Activated gamma-delta T cell (primary cell): Measurements from ENCODE around the gene ADCY3.
"Not testable (repeated sequence)": the region's sequence is repeated elsewhere in the genome, so short reads cannot be mapped to it uniquely, and the experiment has no call there.

ENCODE experiments used
- DNase-seq: peaks from one replicate; lab custom pipeline; 2025; lab: John Stamatoyannopoulos, UW

ADCY3 gene

DNA sequence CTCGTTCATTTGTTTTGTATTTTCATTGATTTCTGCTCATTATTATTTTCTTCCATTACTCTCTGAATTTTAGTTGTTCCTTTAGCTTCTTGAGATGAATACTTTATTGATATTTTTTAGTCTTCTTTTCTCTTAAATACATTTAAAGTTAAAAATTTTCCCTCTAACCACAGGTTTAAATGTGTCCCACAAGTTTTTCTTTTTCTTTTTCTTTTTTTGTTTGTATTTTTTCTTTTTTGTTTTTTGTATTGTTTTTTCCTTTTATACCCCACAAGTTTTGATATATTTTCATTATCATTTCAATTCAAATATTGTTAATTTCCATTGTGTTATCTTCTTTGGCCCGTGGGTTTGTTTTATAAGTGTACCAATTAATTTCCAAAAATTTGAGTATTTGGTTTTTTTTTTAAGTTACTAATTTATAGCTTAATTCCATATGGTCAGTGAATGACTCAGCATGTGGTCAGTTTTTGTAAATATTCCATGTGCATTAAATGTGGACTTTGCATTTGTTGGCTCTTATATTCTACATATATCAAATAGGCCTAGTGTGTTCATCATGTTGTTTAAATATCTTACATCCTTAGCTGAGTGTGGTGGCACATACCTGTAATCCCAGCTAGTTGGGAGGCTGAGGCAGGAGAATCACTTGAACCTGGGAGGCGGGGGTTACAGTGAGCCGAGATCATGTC is 110.6 kb downstream of the ADCY3 start:
- no peak for DNase-seq

DNA sequence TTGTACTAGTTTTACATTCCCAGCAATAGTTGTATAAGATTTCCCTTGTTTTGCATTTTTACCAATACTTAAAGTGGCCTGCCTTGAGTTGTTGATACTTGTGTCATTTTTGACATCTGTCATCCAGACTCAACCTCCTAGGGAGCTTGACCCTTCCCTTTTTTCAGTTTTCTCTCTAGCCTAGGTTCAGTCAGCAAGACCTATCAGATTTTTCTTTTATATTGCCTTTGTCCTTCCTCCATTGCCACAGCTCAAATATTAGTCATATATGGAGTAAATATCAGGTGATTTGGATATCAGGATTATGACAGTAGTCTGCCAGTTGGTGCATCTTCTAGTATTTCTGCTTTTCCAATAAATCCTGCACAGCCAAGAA is 113.4 kb downstream of the ADCY3 start:
- no peak for DNase-seq

DNA sequence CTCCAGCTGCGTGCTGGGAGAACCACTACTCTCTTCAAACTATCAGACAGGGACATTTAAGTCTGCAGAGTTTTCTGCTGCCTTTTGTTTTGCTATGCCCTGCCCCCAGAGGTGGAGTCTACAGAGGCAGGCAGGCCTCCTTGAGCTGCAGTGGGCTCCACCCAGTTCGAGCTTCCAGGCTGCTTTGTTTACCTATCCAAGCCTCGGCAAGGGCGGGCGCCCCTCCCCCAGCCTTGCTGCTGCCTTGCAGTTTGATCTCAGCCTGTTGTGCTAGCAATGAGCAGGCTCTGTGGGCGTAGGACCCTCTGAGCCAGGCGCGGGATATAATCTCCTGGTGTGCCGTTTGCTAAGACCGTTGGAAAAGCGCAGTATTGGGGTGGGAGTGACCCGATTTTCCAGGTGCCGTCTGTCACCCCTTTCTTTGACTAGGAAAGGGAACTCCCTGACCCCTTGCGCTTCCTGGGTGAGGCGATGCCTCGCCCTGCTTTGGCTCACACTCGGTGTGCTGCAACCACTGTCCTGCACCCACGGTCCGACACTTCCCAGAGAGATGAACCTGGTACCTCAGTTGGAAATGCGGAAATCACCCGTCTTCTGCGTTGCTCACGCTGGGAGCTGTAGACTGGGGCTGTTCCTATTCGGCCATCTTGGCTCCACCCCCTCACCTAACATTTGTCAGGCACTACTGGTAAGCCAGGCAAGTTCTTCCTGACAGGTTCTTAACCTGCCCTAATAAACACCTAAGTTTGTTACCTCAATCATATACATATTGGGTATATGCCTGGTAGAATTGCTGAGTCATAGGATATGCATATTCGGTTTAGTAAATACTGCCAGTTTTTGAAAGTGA is 114.0 kb downstream of the ADCY3 start:
- DNase-seq, result not testable (repeated sequence)

DNA sequence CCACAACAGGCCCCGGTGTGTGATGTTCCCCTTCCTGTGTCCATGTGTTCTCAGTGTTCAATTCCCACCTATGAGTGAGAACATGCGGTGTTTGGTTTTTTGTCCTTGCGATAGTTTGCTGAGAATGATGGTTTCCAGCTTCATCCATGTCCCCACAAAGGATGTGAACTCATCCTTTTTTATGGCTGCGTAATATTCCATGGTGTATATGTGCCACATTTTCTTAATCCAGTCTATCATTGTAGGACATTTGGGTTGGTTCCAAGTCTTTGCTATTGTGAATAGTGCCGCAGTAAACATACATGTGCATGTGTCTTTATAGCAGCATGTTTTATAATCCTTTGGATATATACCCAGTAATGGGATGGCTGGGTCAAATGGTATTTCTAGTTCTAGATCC is 119.5 kb downstream of the ADCY3 start:
- DNase-seq, result not testable (repeated sequence)

DNA sequence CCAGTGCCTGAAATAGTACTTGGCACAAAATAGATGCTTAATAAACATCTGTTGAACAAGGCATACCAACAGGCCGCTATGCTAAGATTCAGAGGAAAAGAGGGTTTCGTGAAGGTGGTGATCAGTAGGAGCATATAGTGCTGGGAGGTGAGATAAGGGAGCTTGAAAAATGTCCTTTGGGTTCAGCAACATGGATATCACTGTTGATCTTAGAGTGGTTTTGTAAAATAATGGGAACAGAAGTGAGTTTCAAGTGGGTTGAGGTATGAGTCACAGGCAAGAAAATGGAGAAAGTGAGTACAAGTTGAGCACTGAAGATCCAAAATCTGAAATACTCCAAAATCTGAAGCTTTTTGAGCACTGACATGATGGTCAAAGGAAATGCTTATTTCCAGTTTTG is 122.4 kb downstream of the ADCY3 start:
- DNase-seq, result no peak

DNA sequence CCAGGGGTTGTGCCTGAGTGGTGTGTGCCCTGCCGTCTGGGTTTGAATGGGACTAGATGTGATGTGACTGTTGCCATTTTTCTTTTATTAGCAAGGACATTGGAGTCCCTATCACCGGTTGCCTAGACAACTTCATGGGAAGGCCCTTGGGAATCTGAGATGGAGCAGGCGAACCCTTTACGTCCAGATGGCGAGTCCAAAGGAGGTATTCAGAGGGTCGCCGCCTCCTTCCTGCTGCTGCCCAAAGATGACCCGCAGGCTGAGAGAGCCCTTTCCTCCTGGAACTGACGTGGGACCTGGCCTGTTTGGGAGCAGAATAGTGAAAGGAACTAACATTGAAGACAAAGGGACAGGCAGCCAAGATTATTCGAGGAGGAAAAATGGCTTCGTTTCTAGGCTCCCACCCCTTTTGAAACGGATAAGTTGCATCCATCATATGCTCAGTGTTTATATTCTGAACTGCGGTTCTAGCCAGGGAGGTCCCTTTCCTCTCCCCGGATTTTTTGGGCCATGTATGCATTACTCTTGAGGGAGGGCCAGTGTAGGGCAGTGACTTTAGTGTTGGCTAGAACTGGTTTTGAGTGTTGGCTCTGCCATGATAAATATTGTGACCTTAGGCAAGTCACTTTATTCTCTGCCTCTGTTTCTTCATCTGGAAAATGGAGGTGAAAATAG is 126.1 kb downstream of the ADCY3 start:
- no peak for DNase-seq

DNA sequence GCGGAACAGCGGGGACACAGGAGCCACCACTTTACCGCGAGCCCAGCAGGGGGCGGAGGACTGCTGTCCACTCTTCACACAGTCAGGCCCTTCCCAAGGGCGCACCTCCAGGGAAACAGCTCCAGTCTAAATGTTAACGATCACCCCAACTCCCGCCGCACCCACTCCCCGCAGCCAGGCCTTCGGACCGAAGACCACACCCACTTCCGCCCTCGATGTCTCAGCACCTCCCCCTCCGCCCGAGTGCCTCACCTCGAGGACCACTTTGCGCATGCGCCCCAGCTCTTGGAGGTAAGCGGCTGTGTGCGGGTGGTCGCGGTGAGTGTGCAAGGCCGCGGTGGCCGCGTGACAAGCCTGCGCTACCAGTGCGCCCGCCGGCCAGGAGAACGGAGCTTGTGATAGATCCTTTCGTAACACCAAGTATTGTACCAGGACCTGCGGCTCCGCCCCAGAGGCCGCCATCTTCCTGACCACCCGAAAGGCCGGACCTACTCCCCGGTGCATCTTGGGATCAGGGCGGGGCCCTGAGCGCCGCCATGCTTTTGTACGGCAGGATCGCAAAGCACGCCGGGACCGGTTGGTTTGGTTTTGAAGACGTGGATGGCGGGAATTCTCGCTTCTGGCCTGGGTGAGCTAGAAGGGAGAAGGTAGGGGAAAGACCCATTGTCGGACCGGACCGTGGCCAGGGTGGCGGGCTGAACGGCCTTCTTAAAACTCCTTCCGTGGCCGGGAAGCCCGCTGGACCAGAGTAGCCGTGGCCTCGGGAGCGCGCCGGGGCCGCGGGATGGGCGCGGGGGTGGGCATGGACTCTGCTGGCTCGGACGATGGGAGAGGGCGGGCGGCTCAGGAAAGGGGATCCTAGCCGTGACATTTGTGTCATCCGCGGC is 126.9 kb downstream of the ADCY3 start, which contains the start of the genes CENPO and PTRHD1:
TSS of gene CENPO (plus strand) at position 552 of the 887 bp plus-strand sequence. CDS start 495 bp downstream, outside the sequence.
TSS of gene PTRHD1 (minus strand) at position 518 of the 887 bp plus-strand sequence. CDS start at position 504, 14 bp downstream.
- peak; percentile 78 for DNase-seq

DNA sequence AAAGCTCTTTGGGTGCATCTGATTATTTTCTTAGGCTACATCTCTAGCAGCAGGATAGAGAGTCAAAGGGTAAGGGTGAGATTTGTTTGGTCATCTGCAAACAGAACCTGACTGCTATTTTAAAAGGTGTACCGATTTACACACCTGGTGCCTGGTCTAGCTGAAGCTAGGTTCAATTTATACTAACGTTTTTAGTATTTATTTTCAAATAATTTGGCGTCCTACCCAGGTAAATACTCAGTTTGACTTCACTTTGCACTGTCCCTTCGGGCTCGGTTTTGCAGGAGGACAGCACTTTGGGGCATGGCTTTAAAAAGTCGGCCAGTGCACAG is 127.5 kb downstream of the ADCY3 start:
- no peak for DNase-seq

DNA sequence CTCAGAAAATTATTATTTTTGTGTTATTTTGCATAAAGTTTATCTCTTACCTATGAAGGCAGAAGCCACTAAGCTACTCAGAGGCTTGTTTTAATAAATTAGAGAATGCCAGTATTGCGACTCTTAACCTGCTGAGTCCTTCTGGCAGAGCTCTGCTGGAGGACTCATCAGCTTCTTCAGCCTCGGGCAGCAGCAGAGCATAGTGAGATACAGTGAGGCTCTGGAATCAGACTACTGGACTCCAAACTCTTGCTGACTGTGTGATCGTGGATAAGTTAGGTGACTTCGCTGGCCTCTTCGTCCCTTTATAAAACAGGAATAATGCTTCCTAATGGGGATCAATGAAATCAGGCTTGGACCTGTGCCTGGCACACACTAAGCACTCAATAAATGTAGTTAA is 128.6 kb downstream of the ADCY3 start:
- DNase-seq, result no peak

DNA sequence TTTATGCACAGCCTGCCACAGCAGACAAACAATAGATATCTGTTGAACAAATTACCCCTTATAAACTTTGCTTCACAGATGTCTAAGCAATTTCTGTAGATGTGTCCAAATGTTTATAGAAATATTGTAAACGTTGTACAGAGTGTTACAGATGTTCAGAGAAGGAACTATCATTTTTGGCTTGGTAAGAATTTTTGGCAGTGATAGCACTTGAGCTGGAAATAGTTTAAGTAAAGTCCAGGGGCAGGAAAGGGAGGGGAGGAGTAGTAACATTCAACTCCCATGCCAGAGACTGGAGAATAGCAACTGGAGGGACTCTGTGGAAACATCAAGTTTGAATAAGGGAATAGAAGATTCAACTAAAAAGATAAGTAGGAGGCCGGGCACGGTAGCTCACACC is 131.2 kb downstream of the ADCY3 start:
- no peak for DNase-seq

DNA sequence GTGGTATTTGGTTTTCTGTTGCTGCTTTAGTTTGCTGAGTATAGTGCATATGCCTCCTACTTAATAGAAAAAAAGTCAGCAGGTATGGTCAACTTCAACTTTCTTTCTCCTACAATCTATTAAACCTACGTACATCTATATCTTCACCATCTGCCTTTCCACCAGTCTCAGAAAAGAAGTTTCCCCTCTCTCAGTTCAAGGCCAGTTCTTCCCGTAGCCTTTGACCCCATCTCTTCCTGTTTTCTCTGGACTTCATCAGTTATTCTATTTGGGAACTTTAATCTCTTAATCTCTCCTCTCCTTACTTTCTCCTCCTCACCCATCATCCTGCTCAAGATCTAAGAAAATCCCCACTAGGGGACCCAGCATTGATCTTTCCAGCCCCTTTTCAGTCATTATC is 132.5 kb downstream of the ADCY3 start:
- no peak for DNase-seq

DNA sequence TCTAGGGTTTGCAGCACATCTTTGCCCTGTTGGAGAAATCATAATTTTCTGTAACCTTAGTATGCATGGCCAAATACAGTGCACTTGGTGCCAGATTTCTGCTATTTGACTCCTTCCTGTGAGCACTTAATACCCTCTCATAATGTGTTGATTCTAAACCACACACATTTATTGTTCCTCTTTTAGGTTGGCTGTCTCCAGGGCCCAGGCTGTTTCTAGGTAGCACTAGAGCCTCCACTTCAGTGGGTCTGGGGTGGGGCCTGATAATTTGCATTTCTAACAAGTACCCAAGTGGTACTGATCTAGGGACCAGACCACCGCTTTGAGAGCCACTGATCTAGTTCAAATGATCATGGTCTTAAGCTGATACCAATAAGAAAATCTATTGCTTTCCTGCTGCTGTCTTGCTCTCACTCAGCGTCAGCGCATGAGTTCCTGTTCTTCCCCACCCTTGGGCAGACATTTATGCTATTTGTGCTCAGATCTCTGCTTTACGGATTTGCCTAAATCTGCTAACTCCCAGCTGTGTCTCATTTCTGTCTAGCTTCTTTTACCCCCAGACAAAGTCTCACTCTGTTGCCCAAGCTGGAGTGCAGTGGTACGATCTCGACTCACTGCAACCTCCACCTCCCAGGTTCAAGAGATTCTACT is 134.2 kb downstream of the ADCY3 start:
- no peak for DNase-seq

DNA sequence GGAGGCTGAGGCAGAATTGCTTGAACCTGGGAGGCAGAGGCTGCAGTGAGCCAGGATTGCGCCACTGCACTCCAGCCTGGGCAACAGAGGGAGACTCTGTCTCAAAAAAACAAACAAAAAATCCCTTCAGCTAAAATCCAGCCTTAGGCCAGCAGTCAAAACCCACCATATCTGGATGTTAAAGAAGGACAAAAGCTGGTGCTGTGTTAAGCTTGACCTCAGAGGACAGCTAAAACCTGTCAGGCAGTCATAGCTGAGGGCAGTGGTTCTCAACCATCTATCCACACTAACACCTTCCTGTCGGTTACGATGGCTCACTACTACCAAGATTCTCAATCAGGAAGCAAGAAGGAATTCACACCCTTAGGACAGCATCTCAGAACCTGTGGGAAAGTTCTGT is 136.4 kb downstream of the ADCY3 start:
- no peak for DNase-seq

DNA sequence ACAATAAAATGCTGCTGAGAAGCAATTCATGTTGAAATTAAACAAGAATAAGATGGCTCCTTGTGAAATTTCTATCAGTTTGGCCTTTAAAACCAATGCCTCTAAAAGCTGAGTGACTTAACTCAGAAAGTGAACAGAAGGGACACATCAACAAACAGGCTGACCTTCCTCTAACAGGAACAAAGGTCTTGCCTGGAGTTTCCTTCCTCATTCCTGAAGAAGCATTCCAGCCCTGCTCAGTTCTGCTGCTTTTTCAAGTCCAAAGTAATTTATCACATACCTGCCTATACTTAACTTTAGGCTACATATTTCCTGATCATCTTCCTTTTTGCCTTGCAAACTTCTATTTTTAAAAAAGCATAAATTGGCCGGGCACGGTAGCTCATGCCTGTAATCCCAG is 140.9 kb downstream of the ADCY3 start:
- DNase-seq, result no peak

DNA sequence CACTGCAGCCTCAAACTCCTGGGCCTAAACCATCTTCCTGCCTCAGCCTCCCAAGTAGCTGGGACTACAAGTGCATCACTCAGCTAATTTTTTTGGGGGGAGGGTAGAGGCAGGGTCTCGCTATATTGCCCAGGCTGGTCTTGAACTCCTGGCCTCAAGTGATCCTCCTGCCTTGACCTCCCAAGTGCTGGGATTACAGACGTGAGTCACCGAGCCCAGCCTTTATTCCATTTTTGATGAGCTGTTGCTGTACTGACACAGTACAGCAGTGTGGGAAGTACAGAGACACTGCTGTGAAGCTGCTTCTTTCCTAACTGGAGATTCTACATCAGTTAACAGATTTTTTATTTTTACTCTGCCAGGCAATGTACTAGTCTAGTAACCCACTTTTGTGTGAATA is 145.7 kb downstream of the ADCY3 start:
- DNase-seq, result no peak

DNA sequence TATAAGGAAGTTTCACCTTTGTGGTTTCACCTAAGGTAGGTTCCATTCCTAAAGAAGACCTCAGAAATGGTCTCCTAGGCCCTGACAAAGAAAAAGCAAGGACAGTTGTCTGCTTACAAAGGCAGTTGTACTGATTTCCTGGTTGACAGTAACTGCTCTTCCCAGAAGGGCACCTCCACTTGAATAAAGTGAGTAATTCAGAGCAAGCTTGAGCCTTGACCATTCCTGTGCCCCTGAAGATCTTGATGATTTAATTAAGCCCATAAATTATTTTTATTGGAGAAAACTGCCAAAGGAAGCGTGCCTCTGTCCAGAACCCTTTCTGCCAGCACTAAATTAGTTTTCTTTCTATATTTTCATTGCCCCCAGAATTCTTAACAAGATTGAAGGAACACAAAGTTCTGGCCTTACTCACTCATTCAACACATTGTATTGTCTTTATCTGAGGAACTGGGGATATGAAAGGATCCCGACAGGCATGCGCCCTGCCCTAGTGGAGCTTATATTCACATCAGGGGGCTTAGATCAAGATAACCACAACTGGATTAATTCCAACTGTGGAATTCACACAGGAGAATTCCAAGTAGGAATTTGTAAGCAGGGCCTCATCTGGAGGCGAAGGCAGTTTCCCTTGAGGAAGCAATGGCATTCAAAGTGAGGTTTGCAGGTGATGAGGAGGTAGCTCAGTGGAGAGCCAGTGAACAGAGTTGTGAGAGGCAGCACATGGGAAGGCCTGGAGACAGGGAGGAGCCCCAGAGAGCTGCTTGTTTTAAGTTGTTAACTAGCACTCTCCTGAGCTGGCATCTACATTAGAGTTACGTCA is 148.1 kb downstream of the ADCY3 start:
- no peak for DNase-seq

DNA sequence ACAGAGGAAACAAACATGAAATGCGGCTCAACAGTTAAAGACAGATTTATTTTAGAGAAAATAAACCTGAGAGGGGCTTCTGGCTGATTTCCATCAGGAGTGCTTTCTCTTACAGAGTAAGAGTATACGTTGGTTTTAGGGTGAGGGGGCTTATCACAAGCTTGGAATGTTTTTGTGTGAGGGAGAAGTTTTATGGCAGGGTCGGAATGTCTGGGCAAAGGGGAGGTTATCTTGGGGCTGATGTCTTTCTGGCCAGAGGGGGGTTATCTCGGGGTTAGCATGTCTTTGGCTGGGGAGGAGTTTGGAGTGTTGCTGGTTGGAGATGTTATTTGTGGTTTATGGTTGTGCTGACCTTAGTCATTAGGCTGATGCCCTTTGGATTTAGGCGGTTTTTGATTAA is 149.0 kb downstream of the ADCY3 start:
- DNase-seq, result no peak
